GM10266 (cell line): ENCODE results near the gene ZNF92.
"Not testable (repeated sequence)": the region's sequence is repeated elsewhere in the genome, so short reads cannot be mapped to it uniquely, and the experiment has no call there.

Source experiments
- DNase-seq: peaks from one replicate; pipeline ENCODE4 v3.0.0; 2012; ENCODE audit errors: extremely low spot score
- CTCF ChIP-seq: IDR thresholded peaks from 2 replicates; pipeline ENCODE4 v1.5.1; 2012; ENCODE audit warnings: mild to moderate bottlenecking, low read depth; ENCODE audit not compliant: control insufficient read depth, insufficient read depth; ENCODE audit errors: missing control alignments

Gene ZNF92

GRCh38 chr7:65373608-65374351 lies at the start of gene ZNF92:
ZNF92 (plus strand) TSS chr7:65373855; CDS start chr7:65373998, 143 bp downstream.
- DNase-seq, result peak; percentile 90
- no peak for TF ChIP-seq CTCF

GRCh38 chr7:65325793-65326432 lies 47.7 kb upstream of the ZNF92 start:
- no peak for TF ChIP-seq CTCF
- no peak for DNase-seq

GRCh38 chr7:65338346-65338745 lies 35.3 kb upstream of the ZNF92 start:
- TF ChIP-seq CTCF, result no peak
- no peak for DNase-seq

GRCh38 chr7:65339257-65339656 lies 34.4 kb upstream of the ZNF92 start:
- TF ChIP-seq CTCF, result no peak
- DNase-seq, result no peak

- DNase-seq, result no peak
- TF ChIP-seq CTCF, result no peak
Measured at GRCh38 chr7:65342723-65343629, 30.7 kb upstream of the ZNF92 start.

- not testable (repeated sequence) for DNase-seq
Measured at GRCh38 chr7:65344541-65344940, 29.1 kb upstream of the ZNF92 start.

- TF ChIP-seq CTCF, result no peak
- DNase-seq, result no peak
Measured at GRCh38 chr7:65354263-65354662, 19.4 kb upstream of the ZNF92 start.
